GM23338 (cell line): ENCODE measurements around the gene RIT2. TPM values are rescaled to one million over a fixed set of nuclear protein-coding genes. Genes with fewer than 3 reads are reported as not detected.

Experiments used
- ATAC-seq: fragments of 200-7000 bp; cut with Tn5 transposase; 3 replicates; pipeline ENCODE4 v1.9.1; 2020
- DNase-seq: peaks from one replicate; pipeline ENCODE4 v3.0.0-alpha.2; 2015; ENCODE audit warnings: low spot score
- H2AFZ ChIP-seq: fragments of 200-600 bp; sonication (generic); 2 replicates; pipeline ENCODE4 v1.8.0; 2016; ENCODE audit warnings: antibody characterized with exemption, mild to moderate bottlenecking, moderate library complexity
- H3F3A ChIP-seq: fragments of 200-600 bp; sonication (generic); replicated peaks from 2 replicates; pipeline ENCODE4 v1.8.0; 2017; ENCODE audit warnings: antibody characterized with exemption, mixed run types, low read depth
- H3K27ac ChIP-seq: fragments of 200-600 bp; sonication (generic); 2 replicates; pipeline ENCODE4 v1.6.1; 2016; ENCODE audit warnings: low read depth
- H3K27me3 ChIP-seq: fragments of 200-600 bp; sonication (generic); 2 replicates; pipeline ENCODE4 v1.8.0; 2016; ENCODE audit warnings: mild to moderate bottlenecking, mixed run types, moderate library complexity; ENCODE audit not compliant: insufficient read depth
- H3K36me3 ChIP-seq: fragments of 200-600 bp; sonication (generic); 2 replicates; pipeline ENCODE4 v1.8.0; 2016; ENCODE audit warnings: mild to moderate bottlenecking; ENCODE audit not compliant: insufficient read depth
- H3K4me1 ChIP-seq: fragments of 200-600 bp; sonication (generic); 2 replicates; pipeline ENCODE4 v1.8.0; 2016; ENCODE audit warnings: mild to moderate bottlenecking, moderate library complexity; ENCODE audit not compliant: insufficient read depth
- H3K4me2 ChIP-seq: fragments of 200-600 bp; sonication (generic); 2 replicates; pipeline ENCODE4 v1.7.1; 2017; ENCODE audit warnings: mixed run types
- H3K4me3 ChIP-seq: fragments of 200-600 bp; sonication (generic); 2 replicates; pipeline ENCODE4 v1.6.1; 2016; ENCODE audit warnings: mixed run types
- H3K79me2 ChIP-seq: fragments of 200-600 bp; sonication (generic); replicated peaks from 2 replicates; pipeline ENCODE4 v1.8.0; 2017; ENCODE audit warnings: mild to moderate bottlenecking; ENCODE audit not compliant: insufficient read depth
- H3K9me2 ChIP-seq: fragments of 200-600 bp; sonication (generic); 2 replicates; pipeline ENCODE4 v1.8.0; 2017; ENCODE audit not compliant: insufficient read depth
- H4K20me1 ChIP-seq: fragments of 200-600 bp; sonication (generic); replicated peaks from 2 replicates; pipeline ENCODE4 v1.8.0; 2017; ENCODE audit warnings: mild to moderate bottlenecking; ENCODE audit not compliant: insufficient read depth
- H3K27ac Mint-ChIP-seq: 2 replicates; pipeline ENCODE4 v1.8.0; 2020; ENCODE audit warnings: inconsistent platforms, mild to moderate bottlenecking, moderate library complexity, mixed read lengths
- H3K27me3 Mint-ChIP-seq: 3 replicates; pipeline ENCODE4 v1.8.0; 2022; ENCODE audit warnings: low read depth, mild to moderate bottlenecking, moderate library complexity, mixed read lengths, inconsistent platforms; ENCODE audit not compliant: insufficient read depth, poor library complexity
- H3K36me3 Mint-ChIP-seq: 3 replicates; pipeline ENCODE4 v1.8.0; 2021; ENCODE audit warnings: low read depth, mild to moderate bottlenecking, inconsistent platforms, moderate library complexity, mixed read lengths
- H3K4me1 Mint-ChIP-seq: 3 replicates; pipeline ENCODE4 v1.8.0; 2020; ENCODE audit warnings: mild to moderate bottlenecking, inconsistent platforms, mixed read lengths
- H3K4me3 Mint-ChIP-seq: 3 replicates; pipeline ENCODE4 v1.8.0; 2021; ENCODE audit warnings: moderate library complexity, mild to moderate bottlenecking, inconsistent platforms, mixed read lengths
- H3K9me3 Mint-ChIP-seq: 3 replicates; pipeline ENCODE4 v1.8.0; 2020; ENCODE audit warnings: moderate library complexity, mild to moderate bottlenecking, inconsistent platforms, mixed read lengths
- ETS1 ChIP-seq: IDR thresholded peaks from 2 replicates; pipeline ENCODE4 v1.6.1; 2016; ENCODE audit warnings: antibody characterized with exemption
- EZH2 ChIP-seq: fragments of 200-600 bp; sonication (generic); IDR thresholded peaks from one replicate; pipeline ENCODE4 v1.8.0; 2017; ENCODE audit warnings: antibody characterized with exemption, mild to moderate bottlenecking, low read depth; ENCODE audit not compliant: unreplicated experiment
- EZH2phosphoT487 ChIP-seq: fragments of 200-600 bp; sonication (generic); IDR thresholded peaks from one replicate; pipeline ENCODE4 v1.8.1; 2018; ENCODE audit warnings: antibody characterized with exemption; ENCODE audit not compliant: unreplicated experiment
- JUNB ChIP-seq: IDR thresholded peaks from one replicate; pipeline ENCODE4 v1.6.1; 2016; ENCODE audit warnings: antibody characterized with exemption; ENCODE audit not compliant: unreplicated experiment
- ZNF114 ChIP-seq: fragments of 250-450 bp; sonication (Bioruptor Pico); IDR thresholded peaks from 2 replicates; pipeline ENCODE4 v1.5.0; 2020; ENCODE audit warnings: mild to moderate bottlenecking, moderate library complexity
- ZNF331 ChIP-seq: fragments of 250-450 bp; sonication (Bioruptor Pico); IDR thresholded peaks from 2 replicates; pipeline ENCODE4 v1.5.0; 2020; ENCODE audit warnings: low read depth, mild to moderate bottlenecking, moderate library complexity
- polyA plus RNA-seq: library from polyadenylated mRNA; unstranded; fragments of >200 nt; fragmentation: Nextera tagmentation; extraction: Ambion mirVana; gene quantifications from 2 replicates; pipeline ENCODE4 v1.2.1, GENCODE V29; 2016
- total RNA-seq: library from RNA; depleted of rRNA; stranded (reverse); fragments of >200 nt; shearing (Covaris generic); gene quantifications from 2 replicates; pipeline ENCODE4 v1.2.3, GENCODE V29; 2014
- TF ChIP-seq, protein P1 (sequence below): IDR thresholded peaks from one replicate; pipeline ENCODE4 v1.6.1; 2018; ENCODE audit warnings: antibody characterized with exemption; ENCODE audit not compliant: unreplicated experiment

RIT2 gene
- total and polyA plus RNA-seq, 2 experiments from 2014 or later, result 1.9 to 8.8 TPM

GRCh38 chr18:42792731-42793130, 322.8 kb downstream of the RIT2 start:
- Mint-ChIP-seq H3K36me3 (peaks cover 16% of the 10 kb centered on the region), H3K27me3 (peaks cover 1% of the 10 kb centered on the region), H3K4me1 (peaks cover 7% of the 10 kb centered on the region; the same call in 2 of the 3 replicates), H3K27ac (no peak overlapping the region), H3K4me3 (no peak overlapping the region), H3K9me3 (peaks cover 10% of the 10 kb centered on the region; the same call in 2 of the 3 replicates)
- Histone ChIP-seq H3K27ac (no peak overlapping the region), H3K9me2 (peaks cover 2% of the 10 kb centered on the region; the same call in 1 of the 2 replicates), H3K4me2 (no peak overlapping the region), H4K20me1 (no peaks in the 10 kb centered on the region), H2AFZ (no peak overlapping the region), H3K4me1 (no peaks in the 10 kb centered on the region), H3F3A (no peaks in the 10 kb centered on the region), H3K36me3 (no peaks in the 10 kb centered on the region), H3K4me3 (no peak overlapping the region), H3K27me3 (no peaks in the 10 kb centered on the region), H3K79me2 (no peaks in the 10 kb centered on the region)
- no peak for ATAC-seq
- DNase-seq, result no peak
- TF ChIP-seq ETS1 (no peak), EZH2 (no peak), EZH2phosphoT487 (no peak)

DNA sequence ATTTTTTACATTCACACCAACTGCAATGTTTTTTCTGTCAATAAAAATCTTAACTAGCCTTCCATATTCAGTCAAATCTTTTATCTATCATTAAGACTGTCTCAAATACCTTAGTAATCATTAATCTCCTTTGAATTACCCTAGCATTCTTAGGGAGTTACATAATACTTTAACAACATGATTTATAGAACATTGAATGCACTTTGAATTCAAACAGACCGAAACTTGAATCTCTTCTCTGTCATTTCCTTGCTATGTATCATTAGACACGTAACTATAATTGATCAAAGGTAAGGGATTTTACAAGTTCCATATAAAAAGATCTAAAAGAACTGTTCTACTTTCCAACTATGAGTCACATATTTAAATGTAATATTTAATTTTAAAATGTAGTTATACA, 330.9 kb downstream of the RIT2 start:
- Histone ChIP-seq H3K36me3 (no peaks in the 10 kb centered on the region), H3K4me1 (peaks cover 11% of the 10 kb centered on the region; the same call in 1 of the 2 replicates), H3F3A (no peaks in the 10 kb centered on the region), H3K27me3 (no peaks in the 10 kb centered on the region), H4K20me1 (no peaks in the 10 kb centered on the region), H2AFZ (no peak overlapping the region), H3K9me2 (no peaks in the 10 kb centered on the region), H3K4me3 (no peak overlapping the region), H3K27ac (no peak overlapping the region), H3K4me2 (no peak overlapping the region), H3K79me2 (no peaks in the 10 kb centered on the region)
- Mint-ChIP-seq H3K4me1 (peaks cover 18% of the 10 kb centered on the region), H3K4me3 (no peak overlapping the region), H3K9me3 (no peaks in the 10 kb centered on the region; the same call in 2 of the 3 replicates), H3K27ac (no peak overlapping the region), H3K27me3 (peaks cover 1% of the 10 kb centered on the region), H3K36me3 (peaks cover 3% of the 10 kb centered on the region; the same call in 1 of the 3 replicates)
- no peak for DNase-seq
- no peak for ATAC-seq
- TF ChIP-seq ZNF331 (CRISPR knock-in tag), result no peak
- TF ChIP-seq, protein P1, sequence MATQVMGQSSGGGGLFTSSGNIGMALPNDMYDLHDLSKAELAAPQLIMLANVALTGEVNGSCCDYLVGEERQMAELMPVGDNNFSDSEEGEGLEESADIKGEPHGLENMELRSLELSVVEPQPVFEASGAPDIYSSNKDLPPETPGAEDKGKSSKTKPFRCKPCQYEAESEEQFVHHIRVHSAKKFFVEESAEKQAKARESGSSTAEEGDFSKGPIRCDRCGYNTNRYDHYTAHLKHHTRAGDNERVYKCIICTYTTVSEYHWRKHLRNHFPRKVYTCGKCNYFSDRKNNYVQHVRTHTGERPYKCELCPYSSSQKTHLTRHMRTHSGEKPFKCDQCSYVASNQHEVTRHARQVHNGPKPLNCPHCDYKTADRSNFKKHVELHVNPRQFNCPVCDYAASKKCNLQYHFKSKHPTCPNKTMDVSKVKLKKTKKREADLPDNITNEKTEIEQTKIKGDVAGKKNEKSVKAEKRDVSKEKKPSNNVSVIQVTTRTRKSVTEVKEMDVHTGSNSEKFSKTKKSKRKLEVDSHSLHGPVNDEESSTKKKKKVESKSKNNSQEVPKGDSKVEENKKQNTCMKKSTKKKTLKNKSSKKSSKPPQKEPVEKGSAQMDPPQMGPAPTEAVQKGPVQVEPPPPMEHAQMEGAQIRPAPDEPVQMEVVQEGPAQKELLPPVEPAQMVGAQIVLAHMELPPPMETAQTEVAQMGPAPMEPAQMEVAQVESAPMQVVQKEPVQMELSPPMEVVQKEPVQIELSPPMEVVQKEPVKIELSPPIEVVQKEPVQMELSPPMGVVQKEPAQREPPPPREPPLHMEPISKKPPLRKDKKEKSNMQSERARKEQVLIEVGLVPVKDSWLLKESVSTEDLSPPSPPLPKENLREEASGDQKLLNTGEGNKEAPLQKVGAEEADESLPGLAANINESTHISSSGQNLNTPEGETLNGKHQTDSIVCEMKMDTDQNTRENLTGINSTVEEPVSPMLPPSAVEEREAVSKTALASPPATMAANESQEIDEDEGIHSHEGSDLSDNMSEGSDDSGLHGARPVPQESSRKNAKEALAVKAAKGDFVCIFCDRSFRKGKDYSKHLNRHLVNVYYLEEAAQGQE, result no peak
- no peak for TF ChIP-seq EZH2phosphoT487
- no peak for TF ChIP-seq ZNF114 (CRISPR knock-in tag)
- no peak for TF ChIP-seq JUNB
